ENCODE measurements around the gene ADGRG4. TPM values are rescaled to one million over a fixed set of nuclear protein-coding genes. Genes with fewer than 3 reads are reported as not detected.

Gene ADGRG4
- polyA plus RNA-seq, 3 donors, result not detected

DNA sequence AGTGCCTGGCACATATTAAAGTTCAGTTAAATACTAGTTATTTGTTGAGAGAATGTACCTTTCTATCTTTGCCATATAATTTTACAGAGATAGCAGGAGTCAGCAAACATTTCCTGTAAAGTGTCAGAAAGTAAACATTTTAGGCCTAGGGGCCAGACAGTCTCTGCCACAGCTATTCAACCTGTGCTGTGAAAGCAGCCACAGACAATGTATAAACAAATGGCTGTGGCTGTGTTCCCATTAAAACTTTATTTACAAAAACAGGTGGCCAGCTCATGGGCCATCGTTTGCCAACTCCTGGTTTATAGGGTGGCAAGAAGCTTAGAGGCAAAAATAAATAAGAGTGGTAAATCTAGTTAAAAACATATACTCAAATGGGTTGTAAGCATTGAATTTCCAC, 153.0 kb downstream of the ADGRG4 start:
- Mint-ChIP-seq H3K36me3 (no peaks in the 10 kb centered on the region), H3K4me1 (no peaks in the 10 kb centered on the region), H3K9me3 (no peaks in the 10 kb centered on the region), H3K27ac (no peak overlapping the region), H3K27me3 (ENCODE audit: low read depth in 3 of 3) (no peaks in the 10 kb centered on the region), H3K4me3 (no peak overlapping the region)
- intact Hi-C loops (cut with micrococcal nuclease), result no loop called here
- Histone ChIP-seq H3K36me3 (replicated peaks in 1 of 2; ENCODE audit: control insufficient read depth in 1 of 2, insufficient read depth in 2 of 2, low read length in 2 of 2) (no peaks in the 10 kb centered on the region), H3K79me2 (ENCODE audit: insufficient read depth, low read length) (no peaks in the 10 kb centered on the region), H3K27me3 (ENCODE audit: control insufficient read depth in 2 of 2, insufficient read depth in 2 of 2, low read length in 2 of 2) (peaks cover 0 to 3% of the 10 kb centered on the region in 2 donors), H3K9ac (ENCODE audit: insufficient read depth, low read length, poor library complexity, severe bottlenecking) (no peak overlapping the region), H4K20me1 (ENCODE audit: insufficient read depth, low read length) (no peaks in the 10 kb centered on the region), H3K4me1 (ENCODE audit: control insufficient read depth in 1 of 2, insufficient read depth in 2 of 2, low read length in 2 of 2) (no peaks in the 10 kb centered on the region), H3K4me3 (replicated peaks in 1 of 3; ENCODE audit: low read depth in 2 of 3, low read length in 3 of 3) (no peak overlapping the region), H3K4me2 (replicated peaks; ENCODE audit: extremely low read depth, low read length, poor library complexity, severe bottlenecking) (no peak overlapping the region), H3K9me3 (replicated peaks in 1 of 2; ENCODE audit: control insufficient read depth in 1 of 2, insufficient read depth in 1 of 2, low read length in 2 of 2) (no peaks in the 10 kb centered on the region), H3K27ac (ENCODE audit: low read depth in 1 of 2, low read length in 2 of 2) (no peak overlapping the region), H2AFZ (ENCODE audit: insufficient read depth, low read depth, low read length, poor library complexity, severe bottlenecking) (no peak overlapping the region)
- WGBS (ENCODE audit: insufficient coverage), result no CpG with 5 or more reads among the region's 1 CpG
- DNase-seq, result no peak
- TF ChIP-seq, protein P1, sequence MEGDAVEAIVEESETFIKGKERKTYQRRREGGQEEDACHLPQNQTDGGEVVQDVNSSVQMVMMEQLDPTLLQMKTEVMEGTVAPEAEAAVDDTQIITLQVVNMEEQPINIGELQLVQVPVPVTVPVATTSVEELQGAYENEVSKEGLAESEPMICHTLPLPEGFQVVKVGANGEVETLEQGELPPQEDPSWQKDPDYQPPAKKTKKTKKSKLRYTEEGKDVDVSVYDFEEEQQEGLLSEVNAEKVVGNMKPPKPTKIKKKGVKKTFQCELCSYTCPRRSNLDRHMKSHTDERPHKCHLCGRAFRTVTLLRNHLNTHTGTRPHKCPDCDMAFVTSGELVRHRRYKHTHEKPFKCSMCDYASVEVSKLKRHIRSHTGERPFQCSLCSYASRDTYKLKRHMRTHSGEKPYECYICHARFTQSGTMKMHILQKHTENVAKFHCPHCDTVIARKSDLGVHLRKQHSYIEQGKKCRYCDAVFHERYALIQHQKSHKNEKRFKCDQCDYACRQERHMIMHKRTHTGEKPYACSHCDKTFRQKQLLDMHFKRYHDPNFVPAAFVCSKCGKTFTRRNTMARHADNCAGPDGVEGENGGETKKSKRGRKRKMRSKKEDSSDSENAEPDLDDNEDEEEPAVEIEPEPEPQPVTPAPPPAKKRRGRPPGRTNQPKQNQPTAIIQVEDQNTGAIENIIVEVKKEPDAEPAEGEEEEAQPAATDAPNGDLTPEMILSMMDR (IDR thresholded peaks at IDR 0.05), result no peak

DNA sequence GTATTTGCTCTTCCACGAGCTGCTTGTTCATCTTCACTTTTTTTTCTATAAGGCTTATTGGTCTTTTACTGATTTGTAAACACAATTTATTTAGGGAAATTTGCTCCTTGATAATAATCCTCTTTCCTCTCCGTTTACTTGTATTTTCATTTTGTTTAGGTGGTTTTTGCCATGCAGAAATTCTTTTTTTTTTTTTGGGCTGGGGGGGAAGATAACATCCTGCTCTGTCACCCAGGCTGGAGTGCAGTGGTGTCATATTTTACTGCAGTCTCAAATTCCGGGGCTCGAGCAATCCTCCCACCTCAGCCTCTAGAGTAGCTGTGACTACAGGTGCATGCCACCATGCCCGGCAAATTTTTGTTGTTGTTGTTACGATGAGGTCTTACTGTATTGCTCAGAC, 155.4 kb downstream of the ADGRG4 start:
- Histone ChIP-seq H2AFZ (ENCODE audit: insufficient read depth, low read depth, low read length, poor library complexity, severe bottlenecking) (no peak overlapping the region), H3K27ac (ENCODE audit: low read depth in 1 of 2, low read length in 2 of 2) (no peak overlapping the region), H3K36me3 (replicated peaks in 1 of 2; ENCODE audit: control insufficient read depth in 1 of 2, insufficient read depth in 2 of 2, low read length in 2 of 2) (no peaks in the 10 kb centered on the region), H3K9ac (ENCODE audit: insufficient read depth, low read length, poor library complexity, severe bottlenecking) (no peak overlapping the region), H3K27me3 (ENCODE audit: control insufficient read depth in 2 of 2, insufficient read depth in 2 of 2, low read length in 2 of 2) (peaks cover 0 to 3% of the 10 kb centered on the region in 2 donors), H3K79me2 (ENCODE audit: insufficient read depth, low read length) (no peaks in the 10 kb centered on the region), H3K4me3 (replicated peaks in 1 of 3; ENCODE audit: low read depth in 2 of 3, low read length in 3 of 3) (no peak overlapping the region), H3K4me1 (ENCODE audit: control insufficient read depth in 1 of 2, insufficient read depth in 2 of 2, low read length in 2 of 2) (no peaks in the 10 kb centered on the region), H4K20me1 (ENCODE audit: insufficient read depth, low read length) (no peaks in the 10 kb centered on the region), H3K4me2 (replicated peaks; ENCODE audit: extremely low read depth, low read length, poor library complexity, severe bottlenecking) (no peak overlapping the region), H3K9me3 (replicated peaks in 1 of 2; ENCODE audit: control insufficient read depth in 1 of 2, insufficient read depth in 1 of 2, low read length in 2 of 2) (no peaks in the 10 kb centered on the region)
- Mint-ChIP-seq H3K36me3 (no peaks in the 10 kb centered on the region), H3K27me3 (ENCODE audit: low read depth in 3 of 3) (peaks cover 0 to 2% (median 0%) of the 10 kb centered on the region in 3 donors), H3K9me3 (no peaks in the 10 kb centered on the region), H3K4me1 (no peaks in the 10 kb centered on the region), H3K27ac (no peak overlapping the region), H3K4me3 (no peak overlapping the region)
- TF ChIP-seq, protein P1 (IDR thresholded peaks at IDR 0.05), result no peak
- no CpG with 5 or more reads among the region's 6 CpGs for WGBS (ENCODE audit: insufficient coverage)
- intact Hi-C loops (cut with micrococcal nuclease), result no loop called here
- DNase-seq, result no peak
